Epidermal melanocyte (primary cell): Measurements from ENCODE around the gene OTUB2.
"Not testable (repeated sequence)": the region's sequence is repeated elsewhere in the genome, so short reads cannot be mapped to it uniquely, and the experiment has no call there.

ENCODE experiments used
- DNase-seq: peaks from one replicate; pipeline ENCODE4 v3.0.0; 2011; ENCODE audit warnings: low spot score; ENCODE audit not compliant: insufficient read length

Gene OTUB2

DNA sequence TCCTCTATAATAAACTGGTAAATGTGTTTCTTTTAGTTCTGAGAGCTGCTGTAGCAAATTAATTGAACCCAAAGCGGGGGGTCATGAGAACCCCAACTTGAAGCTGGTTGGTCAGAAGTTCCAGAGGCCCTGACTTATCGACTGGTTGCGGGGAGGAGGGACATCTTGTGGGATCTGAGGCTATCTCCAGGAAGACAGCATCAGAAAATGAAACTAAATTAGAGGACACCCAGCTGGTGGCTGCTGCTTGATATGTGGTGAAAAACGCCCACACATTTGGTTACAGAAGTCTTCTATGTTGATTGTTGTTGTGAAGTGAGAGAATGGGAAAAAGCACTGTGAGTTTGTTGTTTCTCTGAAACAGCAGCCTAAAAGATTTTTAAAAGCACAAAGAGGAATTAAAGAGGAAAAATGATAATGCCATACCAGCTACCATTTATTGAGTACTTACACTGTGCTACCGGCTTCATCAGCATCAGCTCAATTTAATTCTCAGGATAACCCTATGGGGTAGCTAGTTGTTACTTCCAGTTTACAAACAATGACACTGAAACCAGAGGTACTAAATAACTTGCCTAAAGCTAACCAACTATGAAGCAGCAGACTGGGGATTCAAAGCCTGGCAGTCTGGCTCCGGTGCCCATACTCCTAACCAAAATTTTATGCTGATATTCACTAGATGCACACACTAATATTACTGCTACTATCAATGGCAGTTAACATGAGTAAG lies 30.6 kb downstream of the OTUB2 start:
- no peak for DNase-seq

DNA sequence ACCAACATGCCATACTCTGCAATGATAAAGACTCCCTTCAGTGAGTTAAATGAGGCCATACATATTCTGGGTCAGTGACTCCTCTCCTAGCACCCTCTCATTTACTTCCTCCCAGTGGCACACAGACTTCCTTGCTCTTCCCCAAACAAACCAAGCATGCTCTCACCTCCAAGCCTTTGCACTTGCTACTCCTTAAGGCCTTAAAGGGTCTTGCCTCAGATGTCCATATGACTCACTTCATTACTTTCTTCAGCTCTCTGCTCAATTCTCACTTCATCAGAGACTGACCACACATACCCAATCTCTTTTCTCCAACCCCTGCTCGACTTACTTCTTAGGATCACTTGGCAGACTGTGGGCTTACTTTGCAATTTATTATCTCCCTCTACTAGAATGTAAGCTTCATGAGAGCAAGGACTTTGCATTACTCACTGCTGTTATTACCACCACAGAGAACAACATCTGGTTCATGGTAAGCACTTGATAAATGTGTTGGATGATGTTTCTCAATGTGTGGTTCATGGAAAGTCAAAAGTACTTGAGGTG lies 32.1 kb downstream of the OTUB2 start:
- no peak for DNase-seq

GRCh38 chr14:94058674-94059138 lies 32.6 kb downstream of the OTUB2 start:
- no peak for DNase-seq

GRCh38 chr14:94059998-94060397 lies 33.9 kb downstream of the OTUB2 start:
- no peak for DNase-seq

- no peak for DNase-seq
These were observed 36.3 kb downstream of the OTUB2 start for GRCh38 chr14:94062344-94062940.

DNA sequence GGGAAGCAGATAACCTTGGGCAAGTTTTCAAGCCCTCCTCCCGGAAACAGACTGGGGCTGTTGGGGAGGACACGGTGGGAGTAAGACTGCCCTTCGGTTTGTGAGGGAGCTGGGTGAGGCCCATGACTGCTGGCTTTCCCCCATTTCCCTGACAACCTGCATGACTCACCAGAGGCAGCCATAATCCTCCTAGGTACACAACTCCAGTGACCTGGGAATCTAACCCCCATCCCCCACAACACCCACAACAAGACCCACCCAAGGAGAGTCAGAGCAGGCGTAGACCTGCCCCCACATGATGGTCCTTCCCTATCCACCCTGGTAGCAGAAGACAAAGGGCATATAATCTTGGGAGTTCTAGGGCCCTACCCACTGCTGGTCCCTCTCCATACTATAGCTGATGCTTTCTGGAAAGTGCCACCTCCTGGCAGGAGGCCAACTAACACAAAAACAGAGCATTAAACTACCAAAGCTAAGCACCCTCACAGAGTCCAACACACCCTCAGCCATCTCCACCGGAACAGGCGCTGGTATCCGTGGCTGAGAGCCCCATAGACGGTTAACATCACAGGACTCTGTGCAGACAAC lies 40.0 kb downstream of the OTUB2 start:
- DNase-seq = no peak

- DNase-seq = not testable (repeated sequence)
These were observed 45.9 kb downstream of the OTUB2 start for GRCh38 chr14:94072076-94072475.

DNA sequence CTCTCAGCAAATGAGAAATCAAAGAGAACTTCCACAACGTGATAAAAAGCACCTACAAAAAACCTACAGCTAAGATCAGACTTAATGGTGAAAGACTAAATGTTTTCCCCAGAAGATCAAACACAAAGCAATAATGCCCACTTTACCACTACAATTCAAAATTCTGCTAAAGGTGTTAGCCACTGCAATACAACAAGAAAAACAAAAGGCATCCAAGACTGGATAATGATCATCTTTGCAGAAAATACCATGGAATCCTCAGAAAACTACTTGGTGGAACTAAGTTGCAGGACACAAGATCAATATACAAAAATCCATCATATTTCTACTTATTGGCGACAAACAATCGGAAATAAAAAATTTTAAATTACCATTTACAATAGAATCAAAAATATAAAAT lies 48.4 kb downstream of the OTUB2 start:
- DNase-seq = no peak

- no peak for DNase-seq
These were observed 48.9 kb downstream of the OTUB2 start for GRCh38 chr14:94075008-94075407.

GRCh38 chr14:94077111-94077821 lies 51.1 kb downstream of the OTUB2 start:
- no peak for DNase-seq

DNA sequence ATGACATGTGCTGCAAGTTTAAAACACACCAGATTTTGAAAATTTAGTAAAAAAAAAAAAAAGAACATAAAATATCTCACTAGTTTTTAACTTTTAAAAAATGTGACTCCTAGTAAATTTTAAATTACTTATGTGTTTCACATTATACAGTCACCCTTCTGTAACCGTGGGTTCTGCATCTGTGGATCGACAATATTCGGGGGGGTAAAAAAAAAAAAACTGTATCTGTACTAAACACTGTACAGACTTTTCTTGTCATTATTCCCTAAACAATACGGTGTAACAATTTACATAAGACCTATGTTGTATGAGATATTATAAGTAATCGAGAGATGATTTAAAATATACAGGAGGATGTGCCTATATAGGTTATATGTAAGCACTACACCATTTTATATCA lies 51.7 kb downstream of the OTUB2 start:
- DNase-seq = no peak

- no peak for DNase-seq
These were observed 53.9 kb downstream of the OTUB2 start for GRCh38 chr14:94079891-94080620.

GRCh38 chr14:94080621-94081385 lies 54.7 kb downstream of the OTUB2 start, which contains the start of the genes DDX24 and IFI27L1:
TSS of gene DDX24 (minus strand) at chr14:94081202. CDS start at chr14:94079742, 1,460 bp downstream.
TSS of gene IFI27L1 (plus strand) at chr14:94081310. CDS start at chr14:94096938, 15,628 bp downstream.
- peak; percentile 95 for DNase-seq

GRCh38 chr14:94081386-94081820 lies 55.3 kb downstream of the OTUB2 start:
- DNase-seq = no peak

DNA sequence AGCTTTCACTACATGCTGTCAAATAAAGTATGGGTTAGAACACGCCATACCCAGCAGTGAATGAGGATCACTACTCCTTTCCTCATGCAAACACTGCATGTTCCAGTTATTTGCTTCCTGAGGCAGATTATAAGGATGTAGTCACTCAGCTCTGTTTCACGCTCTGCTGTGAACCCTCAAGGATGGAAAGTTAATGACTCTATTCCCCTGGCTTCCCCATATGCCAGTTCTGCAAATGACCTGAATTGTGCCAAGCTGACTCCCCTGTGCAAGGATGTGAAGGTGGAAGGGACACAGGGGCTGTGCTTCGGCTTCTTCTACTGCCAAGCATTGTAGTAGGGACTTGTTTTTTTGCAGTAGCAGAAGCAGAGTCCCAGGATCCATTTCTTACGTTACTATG lies 61.8 kb downstream of the OTUB2 start:
- no peak for DNase-seq

DNA sequence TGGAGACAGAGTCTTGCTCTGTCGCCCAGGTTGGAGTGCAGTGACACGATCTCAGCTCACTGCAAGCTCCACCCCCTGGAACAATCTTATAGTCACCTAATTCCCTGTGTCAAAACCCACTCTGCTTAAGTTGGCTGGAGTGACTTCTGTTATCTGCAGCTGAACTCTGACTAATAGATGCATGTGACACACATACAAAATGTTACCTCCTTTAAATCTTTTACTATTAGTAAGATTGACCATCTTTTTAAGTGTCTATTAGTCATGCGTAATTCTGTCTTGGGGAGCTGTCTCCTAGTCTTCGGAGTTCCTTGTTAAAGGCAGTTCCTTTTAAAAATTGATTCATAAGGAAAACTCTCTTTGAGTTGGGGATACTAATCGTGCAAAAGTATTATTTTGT lies 62.4 kb downstream of the OTUB2 start:
- DNase-seq = no peak

GRCh38 chr14:94089479-94089878 lies 63.3 kb downstream of the OTUB2 start:
- no peak for DNase-seq

- no peak for DNase-seq
These were observed 67.3 kb downstream of the OTUB2 start for GRCh38 chr14:94093418-94093817.

GRCh38 chr14:94097091-94097490 lies 71.0 kb downstream of the OTUB2 start:
- no peak for DNase-seq
